HG03025 (cell line): ENCODE measurements around the gene ANK3.
A peak's percentile ranks its signal among the peaks of the same experiment; 100 is the strongest.

Experiments used
- ATAC-seq: cut with Tn5 transposase; IDR thresholded peaks from one replicate; pipeline ENCODE4 v1.9.1; 2021; ENCODE audit warnings: mild to moderate bottlenecking, moderate library complexity; ENCODE audit not compliant: unreplicated experiment, low FRiP score

ANK3 gene

GRCh38 chr10:60239228-60239627 lies 150.4 kb downstream of the ANK3 start:
- ATAC-seq, result no peak

GRCh38 chr10:60238759-60239100 lies 150.9 kb downstream of the ANK3 start:
- no peak for ATAC-seq

- peak; percentile 46 for ATAC-seq
Observed at GRCh38 chr10:60237977-60238758, 151.5 kb downstream of the ANK3 start.

- peak; percentile 98 for ATAC-seq
Observed at GRCh38 chr10:60236869-60237524, 152.7 kb downstream of the ANK3 start.

GRCh38 chr10:60235001-60235400 lies 154.7 kb downstream of the ANK3 start:
- no peak for ATAC-seq

GRCh38 chr10:60234551-60234950 lies 155.1 kb downstream of the ANK3 start:
- ATAC-seq, result no peak

- no peak for ATAC-seq
Observed at GRCh38 chr10:60230892-60231291, 158.8 kb downstream of the ANK3 start.

- no peak for ATAC-seq
Observed at GRCh38 chr10:60224066-60224705, 165.5 kb downstream of the ANK3 start.

GRCh38 chr10:60222047-60222446 lies 167.6 kb downstream of the ANK3 start:
- ATAC-seq, result no peak

- ATAC-seq, result no peak
Observed at GRCh38 chr10:60212195-60212594, 177.5 kb downstream of the ANK3 start.

- no peak for ATAC-seq
Observed at GRCh38 chr10:60209874-60210570, 179.7 kb downstream of the ANK3 start.

- ATAC-seq, result no peak
Observed at GRCh38 chr10:60208676-60209269, 180.9 kb downstream of the ANK3 start.

GRCh38 chr10:60207894-60208293 lies 181.8 kb downstream of the ANK3 start:
- ATAC-seq, result no peak

GRCh38 chr10:60206735-60207134 lies 182.9 kb downstream of the ANK3 start:
- ATAC-seq, result no peak

- ATAC-seq, result no peak
Observed at GRCh38 chr10:60205741-60206140, 183.9 kb downstream of the ANK3 start.

- ATAC-seq, result no peak
Observed at GRCh38 chr10:60203993-60204618, 185.6 kb downstream of the ANK3 start.

- ATAC-seq, result no peak
Observed at GRCh38 chr10:60200682-60201053, 189.0 kb downstream of the ANK3 start.

GRCh38 chr10:60200012-60200681 lies 189.5 kb downstream of the ANK3 start:
- ATAC-seq, result no peak

- ATAC-seq, result no peak
Observed at GRCh38 chr10:60197206-60197605, 192.5 kb downstream of the ANK3 start.

- no peak for ATAC-seq
Observed at GRCh38 chr10:60194421-60194820, 195.3 kb downstream of the ANK3 start.
